ENCODE results near the gene CDK5RAP2. TPM values are rescaled to one million over a fixed set of nuclear protein-coding genes. Genes with fewer than 3 reads are reported as not detected.

CDK5RAP2 gene
- polyA plus RNA-seq, 1 donor (not counting 4 experiments of a cell fraction or from before 2014, with no cell fraction given), result 22.4 TPM

- H3K36me3 ChIP-seq (ENCODE audit: control insufficient read depth in 2 of 2, extremely low read depth in 1 of 2, insufficient read depth in 2 of 2, low read length in 2 of 2), result no peaks in the 10 kb centered on the region
- TF ChIP-seq, protein P1, sequence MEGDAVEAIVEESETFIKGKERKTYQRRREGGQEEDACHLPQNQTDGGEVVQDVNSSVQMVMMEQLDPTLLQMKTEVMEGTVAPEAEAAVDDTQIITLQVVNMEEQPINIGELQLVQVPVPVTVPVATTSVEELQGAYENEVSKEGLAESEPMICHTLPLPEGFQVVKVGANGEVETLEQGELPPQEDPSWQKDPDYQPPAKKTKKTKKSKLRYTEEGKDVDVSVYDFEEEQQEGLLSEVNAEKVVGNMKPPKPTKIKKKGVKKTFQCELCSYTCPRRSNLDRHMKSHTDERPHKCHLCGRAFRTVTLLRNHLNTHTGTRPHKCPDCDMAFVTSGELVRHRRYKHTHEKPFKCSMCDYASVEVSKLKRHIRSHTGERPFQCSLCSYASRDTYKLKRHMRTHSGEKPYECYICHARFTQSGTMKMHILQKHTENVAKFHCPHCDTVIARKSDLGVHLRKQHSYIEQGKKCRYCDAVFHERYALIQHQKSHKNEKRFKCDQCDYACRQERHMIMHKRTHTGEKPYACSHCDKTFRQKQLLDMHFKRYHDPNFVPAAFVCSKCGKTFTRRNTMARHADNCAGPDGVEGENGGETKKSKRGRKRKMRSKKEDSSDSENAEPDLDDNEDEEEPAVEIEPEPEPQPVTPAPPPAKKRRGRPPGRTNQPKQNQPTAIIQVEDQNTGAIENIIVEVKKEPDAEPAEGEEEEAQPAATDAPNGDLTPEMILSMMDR (optimal IDR thresholded peaks at IDR 0.05 in 1 of 3, IDR thresholded peaks at IDR 0.05 in 1 of 3, conservative IDR thresholded peaks at IDR 0.05 in 1 of 3; ENCODE audit: extremely low read depth in 1 of 3, insufficient read depth in 2 of 3, low read length in 3 of 3), result no peak
- no peak for TF ChIP-seq EZH2 (IDR thresholded peaks at IDR 0.05; ENCODE audit: low read length)
- no peak overlapping the region for H3K4me3 ChIP-seq (ENCODE audit: control insufficient read depth in 2 of 3, extremely low read depth in 1 of 3, insufficient read depth in 2 of 3, low read depth in 1 of 3, low read length in 3 of 3)
- H3K4me1 ChIP-seq (ENCODE audit: control insufficient read depth, extremely low read depth, insufficient read depth, low read length), result peaks cover 1% of the 10 kb centered on the region
- no peak overlapping the region for H3K27ac ChIP-seq (ENCODE audit: control insufficient read depth, insufficient read depth, low read length)
- H3K9ac ChIP-seq (ENCODE audit: control insufficient read depth, extremely low read depth, insufficient read depth, low read length), result no peak overlapping the region
- H3K4me2 ChIP-seq (ENCODE audit: control insufficient read depth, extremely low read depth, insufficient read depth, low read depth, low read length), result no peak overlapping the region
- no peaks in the 10 kb centered on the region for H3K9me3 ChIP-seq (ENCODE audit: control insufficient read depth, low read depth, low read length)
- H2AFZ ChIP-seq (ENCODE audit: control insufficient read depth, low read length), result no peak overlapping the region
- dilution Hi-C loops (cut with MboI; ENCODE audit: extremely low pct_ligation_motif_present, low sequenced_read_pairs), result no loop called here
- H4K20me1 ChIP-seq (ENCODE audit: control insufficient read depth, extremely low read depth, insufficient read depth, low read length), result no peaks in the 10 kb centered on the region
- no peaks in the 10 kb centered on the region for H3K79me2 ChIP-seq (ENCODE audit: control insufficient read depth, insufficient read depth, low read length)
- no peak for DNase-seq (ENCODE audit: low read depth, low spot score)
- no peak for FAIRE-seq
- no peaks in the 10 kb centered on the region for H3K27me3 ChIP-seq (ENCODE audit: control insufficient read depth, extremely low read depth, insufficient read depth, low read length)
- H3K9me1 ChIP-seq (ENCODE audit: control insufficient read depth, extremely low read depth, insufficient read depth, low read length), result no peaks in the 10 kb centered on the region
These were observed 218.4 kb downstream of the CDK5RAP2 start for GRCh38 chr9:120361551-120361950.

DNA sequence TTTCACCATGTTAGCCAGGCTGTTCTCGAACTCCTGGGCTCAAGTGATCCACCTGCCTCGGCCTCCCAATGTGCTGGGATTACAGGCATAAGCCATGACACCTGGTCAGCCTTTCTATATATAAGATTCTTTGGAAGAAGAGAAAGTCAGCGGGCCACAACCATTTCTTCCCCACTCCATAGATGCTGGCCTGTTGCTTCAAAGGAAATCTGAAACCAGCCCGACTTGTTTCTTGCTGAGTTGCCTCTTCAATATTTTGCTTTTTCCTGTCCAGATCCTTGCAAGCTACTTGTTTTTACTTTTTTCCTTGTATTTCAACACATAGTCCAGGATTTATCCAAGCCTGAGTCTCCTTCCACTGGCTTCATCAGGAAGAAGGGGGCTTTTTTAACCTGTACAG is 219.5 kb downstream of the CDK5RAP2 start:
- FAIRE-seq (no peak), DNase-seq (ENCODE audit: low read depth, low spot score) (no peak)
- Histone ChIP-seq H3K27me3 (ENCODE audit: control insufficient read depth, extremely low read depth, insufficient read depth, low read length) (no peaks in the 10 kb centered on the region), H3K9ac (ENCODE audit: control insufficient read depth, extremely low read depth, insufficient read depth, low read length) (no peak overlapping the region), H3K4me1 (ENCODE audit: control insufficient read depth, extremely low read depth, insufficient read depth, low read length) (no peaks in the 10 kb centered on the region), H2AFZ (ENCODE audit: control insufficient read depth, low read length) (no peak overlapping the region), H3K4me3 (ENCODE audit: control insufficient read depth in 2 of 3, extremely low read depth in 1 of 3, insufficient read depth in 2 of 3, low read depth in 1 of 3, low read length in 3 of 3) (no peak overlapping the region), H3K9me1 (ENCODE audit: control insufficient read depth, extremely low read depth, insufficient read depth, low read length) (no peaks in the 10 kb centered on the region), H3K9me3 (ENCODE audit: control insufficient read depth, low read depth, low read length) (no peaks in the 10 kb centered on the region), H3K36me3 (ENCODE audit: control insufficient read depth in 2 of 2, extremely low read depth in 1 of 2, insufficient read depth in 2 of 2, low read length in 2 of 2) (no peaks in the 10 kb centered on the region), H3K79me2 (ENCODE audit: control insufficient read depth, insufficient read depth, low read length) (no peaks in the 10 kb centered on the region), H3K4me2 (ENCODE audit: control insufficient read depth, extremely low read depth, insufficient read depth, low read depth, low read length) (no peak overlapping the region), H3K27ac (ENCODE audit: control insufficient read depth, insufficient read depth, low read length) (no peak overlapping the region), H4K20me1 (ENCODE audit: control insufficient read depth, extremely low read depth, insufficient read depth, low read length) (no peaks in the 10 kb centered on the region)
- dilution Hi-C loops (cut with MboI; ENCODE audit: extremely low pct_ligation_motif_present, low sequenced_read_pairs), result no loop called here
- TF ChIP-seq EZH2 (IDR thresholded peaks at IDR 0.05; ENCODE audit: low read length), result no peak
- TF ChIP-seq, protein P1 (optimal IDR thresholded peaks at IDR 0.05 in 1 of 3, IDR thresholded peaks at IDR 0.05 in 1 of 3, conservative IDR thresholded peaks at IDR 0.05 in 1 of 3; ENCODE audit: extremely low read depth in 1 of 3, insufficient read depth in 2 of 3, low read length in 3 of 3), result no peak
